HG02759 (cell line): ENCODE measurements around the gene TMEM37.
"Not testable (repeated sequence)": the region's sequence is repeated elsewhere in the genome, so short reads cannot be mapped to it uniquely, and the experiment has no call there.

Source experiments
- ATAC-seq: cut with Tn5 transposase; IDR thresholded peaks from one replicate; pipeline ENCODE4 v1.9.1; 2021; ENCODE audit warnings: mild to moderate bottlenecking, moderate library complexity; ENCODE audit not compliant: unreplicated experiment

The TMEM37 gene

GRCh38 chr2:119431155-119431975, at the start of gene TMEM37:
Gene TMEM37, plus strand, starts transcription at chr2:119431854. Its CDS starts 50 bp downstream, at chr2:119431904.
- ATAC-seq = peak; percentile 76

GRCh38 chr2:119383410-119384140, 48.1 kb upstream of the TMEM37 start:
- no peak for ATAC-seq

- no peak for ATAC-seq
Observed at GRCh38 chr2:119384971-119385370, 46.7 kb upstream of the TMEM37 start.

- ATAC-seq = no peak
Observed at GRCh38 chr2:119385466-119385865, 46.2 kb upstream of the TMEM37 start.

GRCh38 chr2:119387381-119388129, 44.1 kb upstream of the TMEM37 start:
- peak; percentile 82 for ATAC-seq

- no peak for ATAC-seq
Observed at GRCh38 chr2:119389615-119390306, 41.9 kb upstream of the TMEM37 start.

GRCh38 chr2:119393971-119394748, 37.5 kb upstream of the TMEM37 start:
- ATAC-seq = no peak

GRCh38 chr2:119397196-119397595, 34.5 kb upstream of the TMEM37 start:
- no peak for ATAC-seq

- ATAC-seq = no peak
Observed at GRCh38 chr2:119402106-119402505, 29.5 kb upstream of the TMEM37 start.

GRCh38 chr2:119402645-119403560, 28.8 kb upstream of the TMEM37 start:
- no peak for ATAC-seq

- not testable (repeated sequence) for ATAC-seq
Observed at GRCh38 chr2:119403618-119404017, 28.0 kb upstream of the TMEM37 start.

GRCh38 chr2:119405151-119405550, 26.5 kb upstream of the TMEM37 start:
- no peak for ATAC-seq

- ATAC-seq = peak; percentile 62
Observed at GRCh38 chr2:119407430-119408220, 24.0 kb upstream of the TMEM37 start.

GRCh38 chr2:119408221-119408619, 23.4 kb upstream of the TMEM37 start:
- ATAC-seq = peak; percentile 35

GRCh38 chr2:119409506-119409905, 22.1 kb upstream of the TMEM37 start:
- no peak for ATAC-seq

GRCh38 chr2:119414894-119415293, 16.8 kb upstream of the TMEM37 start:
- no peak for ATAC-seq

- ATAC-seq = no peak
Observed at GRCh38 chr2:119415630-119416029, 16.0 kb upstream of the TMEM37 start.

- no peak for ATAC-seq
Observed at GRCh38 chr2:119416299-119416923, 15.2 kb upstream of the TMEM37 start.
